Ammon's horn (tissue), 1 donor: ENCODE data around the gene TAF6.

Experiments used
- DNase-seq: peaks from one replicate; pipeline ENCODE4 v3.0.0-alpha.2; 2016; ENCODE audit warnings: low spot score

The TAF6 gene

GRCh38 chr7:100093498-100093897 lies 25.7 kb downstream of the TAF6 start:
- DNase-seq = no peak

DNA sequence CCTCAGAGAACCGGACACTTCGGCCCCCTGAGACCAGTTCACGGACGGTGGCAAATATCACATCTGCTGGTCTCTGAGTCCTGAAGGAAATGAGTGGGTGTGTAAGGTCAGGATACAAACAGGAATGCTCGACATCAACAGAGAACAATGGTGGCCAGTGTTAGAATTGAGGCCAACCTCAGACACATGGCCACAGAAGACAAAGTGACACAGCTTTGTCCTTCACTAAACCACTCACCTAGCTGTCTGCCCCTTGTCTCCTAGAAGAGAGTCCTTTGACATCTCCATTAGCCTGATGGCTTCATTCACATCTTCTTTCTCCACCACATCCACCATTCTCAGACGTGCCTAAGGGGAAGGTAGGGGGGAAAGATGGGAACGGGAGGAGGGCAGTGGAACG lies 26.1 kb downstream of the TAF6 start:
- DNase-seq = no peak

DNA sequence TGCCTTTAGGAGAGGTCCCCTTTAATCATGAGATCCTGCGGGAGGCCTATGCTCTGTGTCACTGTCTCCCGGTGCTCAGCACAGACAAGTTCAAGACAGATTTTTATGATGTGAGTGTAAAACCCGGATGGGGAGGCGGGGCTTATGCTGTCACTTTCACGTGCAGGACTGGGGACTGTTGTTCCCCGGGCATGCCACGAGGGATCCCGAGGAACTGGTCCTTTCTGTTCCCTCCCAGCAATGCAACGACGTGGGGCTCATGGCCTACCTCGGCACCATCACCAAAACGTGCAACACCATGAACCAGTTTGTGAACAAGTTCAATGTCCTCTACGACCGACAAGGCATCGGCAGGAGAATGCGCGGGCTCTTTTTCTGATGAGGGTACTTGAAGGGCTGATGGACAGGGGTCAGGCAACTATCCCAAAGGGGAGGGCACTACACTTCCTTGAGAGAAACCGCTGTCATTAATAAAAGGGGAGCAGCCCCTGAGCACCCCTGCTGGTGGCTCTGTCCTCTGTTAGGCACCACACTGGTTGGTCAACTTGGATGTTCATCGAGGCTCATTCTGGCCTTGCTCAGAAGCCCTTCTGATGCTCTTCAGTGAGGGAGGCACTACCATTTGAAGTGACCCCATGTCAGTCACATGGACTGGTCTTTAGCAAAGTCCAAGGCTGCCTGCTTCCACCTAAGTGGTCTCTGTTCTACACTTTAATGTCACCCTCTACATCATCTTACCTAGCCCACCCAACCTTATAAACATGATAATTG lies 27.6 kb downstream of the TAF6 start:
- no peak for DNase-seq

DNA sequence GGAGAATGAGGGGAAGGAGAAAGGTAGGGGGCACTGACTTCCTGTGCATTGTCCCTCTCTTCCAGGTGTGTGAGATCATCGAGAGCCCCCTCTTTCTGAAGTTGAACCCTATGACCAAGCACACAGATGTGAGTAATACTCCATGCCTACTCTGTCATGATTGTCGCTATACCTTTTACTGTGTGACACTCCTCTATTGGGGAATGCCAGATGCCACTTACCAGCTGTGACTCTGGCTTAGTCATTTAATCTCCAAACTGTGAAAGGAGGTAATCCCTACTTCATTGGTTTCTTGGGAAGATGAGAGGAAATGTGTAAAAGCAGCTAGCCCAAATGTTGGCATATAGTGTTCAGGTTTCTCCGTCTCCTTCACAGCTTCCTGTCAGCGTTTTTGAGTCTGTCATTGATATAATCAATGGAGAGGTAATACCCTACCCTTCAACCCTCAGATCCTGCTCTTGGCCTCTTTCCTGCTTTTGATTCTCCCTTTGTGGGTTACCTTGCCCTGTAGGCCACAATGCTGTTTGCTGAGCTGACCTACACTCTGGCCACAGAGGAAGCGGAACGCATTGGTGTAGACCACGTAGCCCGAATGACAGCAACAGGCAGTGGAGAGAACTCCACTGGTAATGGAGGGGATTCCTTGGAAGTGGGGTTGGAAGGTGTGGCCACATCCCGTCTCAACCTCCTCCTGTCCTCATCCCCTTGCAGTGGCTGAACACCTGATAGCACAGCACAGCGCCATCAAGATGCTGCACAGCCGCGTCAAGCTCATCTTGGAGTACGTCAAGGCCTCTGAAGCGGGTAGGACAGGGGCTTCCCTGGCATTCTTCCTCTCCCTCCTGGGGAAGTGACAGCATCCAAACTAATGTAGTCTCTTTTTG lies 28.4 kb downstream of the TAF6 start:
- no peak for DNase-seq

DNA sequence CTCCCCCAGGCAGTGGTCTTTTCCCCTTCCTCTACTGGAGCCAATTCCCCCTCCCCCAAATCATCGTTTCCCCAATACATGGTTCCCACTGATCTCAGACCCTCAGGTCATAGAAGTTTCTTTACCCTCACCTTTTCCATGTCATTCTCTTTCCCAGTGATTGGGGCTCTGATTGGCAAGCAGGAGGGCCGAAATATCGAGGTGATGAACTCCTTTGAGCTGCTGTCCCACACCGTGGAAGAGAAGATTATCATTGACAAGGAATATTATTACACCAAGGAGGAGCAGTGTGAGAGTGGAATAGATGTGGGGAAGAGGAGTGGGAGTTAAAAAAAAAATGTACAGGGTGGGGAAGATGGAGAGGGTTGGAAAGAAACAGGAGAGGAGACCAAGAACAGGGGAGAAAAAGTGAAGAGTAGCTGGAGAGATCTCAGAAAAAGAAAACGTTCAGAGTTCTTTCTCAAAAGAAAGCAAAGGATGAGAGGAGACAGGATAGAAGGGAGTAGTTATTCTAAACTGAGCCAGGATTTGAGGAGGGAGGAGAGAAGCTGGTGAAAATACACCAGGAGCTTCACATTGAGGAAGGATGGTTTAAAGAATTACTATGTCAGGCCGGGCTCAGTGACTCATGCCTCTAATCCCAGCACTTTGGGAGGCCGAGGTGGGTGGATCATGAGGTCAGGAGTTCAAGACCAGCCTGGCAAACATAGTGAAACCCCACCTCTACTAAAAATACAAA lies 29.5 kb downstream of the TAF6 start:
- no peak for DNase-seq

DNA sequence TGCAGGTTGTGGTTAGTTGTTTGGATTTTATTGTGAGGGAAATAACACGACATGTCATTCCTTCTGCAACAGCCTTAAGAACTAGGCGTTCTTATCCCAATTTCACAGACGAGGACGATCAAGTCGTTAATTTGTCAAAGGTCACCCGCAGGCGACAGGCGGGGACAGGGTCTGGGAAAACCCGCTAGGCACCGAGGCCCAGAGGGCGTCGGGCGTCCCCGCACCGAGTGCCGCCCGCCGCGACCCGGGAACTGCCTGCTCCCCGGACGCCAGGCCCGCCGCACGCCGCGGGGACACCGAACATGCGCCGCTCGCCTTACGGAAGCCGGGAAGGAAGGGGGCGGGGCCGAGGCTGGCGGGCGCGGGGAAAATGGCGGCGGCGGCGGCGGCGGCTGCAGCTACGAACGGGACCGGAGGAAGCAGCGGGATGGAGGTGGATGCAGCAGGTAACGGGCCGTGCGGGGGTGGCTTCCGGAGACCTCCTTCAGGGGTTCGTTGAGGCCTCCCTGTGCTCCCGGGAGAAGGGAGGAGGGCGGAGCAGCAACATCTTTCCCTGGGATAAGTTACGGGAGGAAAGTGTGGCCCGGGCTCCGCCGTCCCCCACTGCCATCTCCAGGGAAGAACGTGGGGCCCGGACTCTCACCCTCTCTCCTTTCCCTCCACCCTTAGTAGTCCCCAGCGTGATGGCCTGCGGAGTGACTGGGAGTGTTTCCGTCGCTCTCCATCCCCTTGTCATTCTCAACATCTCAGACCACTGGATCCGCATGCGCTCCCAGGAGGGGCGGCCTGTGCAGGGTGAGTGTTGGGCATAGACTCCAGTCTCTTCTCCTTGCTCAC lies 30.3 kb downstream of the TAF6 start, which contains the start of gene COPS6:
Gene COPS6 (plus strand): TSS at position 349 of the 837 bp plus-strand sequence. CDS start 22 bp downstream, at position 371.
- DNase-seq = peak; percentile 79

GRCh38 chr7:100088095-100088620 lies 31.0 kb downstream of the TAF6 start:
- DNase-seq = no peak

GRCh38 chr7:100087055-100087750 lies 32.0 kb downstream of the TAF6 start:
- no peak for DNase-seq

GRCh38 chr7:100085515-100085914 lies 33.6 kb downstream of the TAF6 start:
- DNase-seq = no peak

- DNase-seq = no peak
Observed at GRCh38 chr7:100082978-100083377, 36.2 kb downstream of the TAF6 start.

DNA sequence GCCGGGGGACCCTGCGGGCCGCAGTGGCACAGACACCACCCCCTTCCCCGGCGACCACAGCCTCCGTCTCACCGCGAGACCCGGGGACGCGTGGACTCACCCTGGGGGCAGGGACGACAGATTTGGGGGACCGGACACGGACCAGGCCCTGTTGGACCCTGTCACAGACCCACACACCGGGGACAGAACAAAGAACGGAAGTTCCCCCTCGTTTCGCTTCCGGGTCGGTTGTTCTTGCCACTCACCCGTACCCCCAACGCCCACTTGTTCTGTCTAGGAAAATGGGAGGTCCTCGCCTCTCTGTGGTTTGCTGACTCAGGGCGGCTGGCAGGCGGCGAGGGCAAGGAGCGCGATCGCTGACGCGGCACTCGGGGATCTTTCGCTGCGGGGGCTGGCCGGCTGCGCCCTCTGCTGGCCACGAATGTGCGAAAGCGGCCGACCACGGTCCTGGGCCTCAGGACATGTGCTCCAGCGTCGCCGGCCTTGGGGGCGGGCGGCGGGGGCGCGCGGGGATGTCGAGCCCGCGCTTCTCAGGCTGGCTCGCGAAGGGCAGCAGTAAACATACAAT lies 37.5 kb downstream of the TAF6 start, which contains the start of gene ZNF3:
Gene ZNF3 (minus strand): TSS at position 189 of the 568 bp plus-strand sequence. CDS start 4,366 bp downstream, outside the sequence.
- DNase-seq = peak; percentile 99

DNA sequence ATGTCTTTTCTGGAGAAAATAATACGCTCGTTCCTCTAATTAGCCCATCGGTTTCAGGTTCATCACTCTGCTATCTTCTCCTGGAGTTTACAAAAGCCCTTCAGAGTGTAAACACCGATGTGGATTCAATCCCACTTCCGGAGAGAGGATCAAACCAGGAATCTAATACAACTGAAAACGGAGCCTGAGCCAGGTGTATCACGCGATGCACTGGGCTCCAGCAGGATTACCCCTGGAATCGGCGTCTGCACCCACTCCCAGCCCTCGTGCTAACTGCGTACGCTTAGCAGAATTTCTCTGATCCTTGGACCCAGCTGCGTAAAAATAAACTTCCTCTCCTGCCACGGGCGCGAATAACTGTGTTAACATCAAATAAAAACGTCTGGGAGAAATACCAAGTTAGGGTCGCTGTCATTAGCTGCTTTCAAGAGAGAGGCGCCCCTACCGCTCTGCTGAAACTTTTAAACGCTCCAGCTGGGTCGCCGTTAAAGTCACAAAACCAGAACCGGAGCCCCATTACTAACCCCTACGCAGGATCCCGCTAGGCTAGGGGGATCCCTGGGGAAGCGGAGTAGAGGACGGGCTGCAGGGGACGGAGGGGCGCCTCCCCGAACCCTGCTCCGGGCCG lies 38.1 kb downstream of the TAF6 start:
- no peak for DNase-seq

- peak; percentile 86 for DNase-seq
Observed at GRCh38 chr7:100079024-100079560, 40.1 kb downstream of the TAF6 start.

GRCh38 chr7:100077205-100077604 lies 42.0 kb downstream of the TAF6 start:
- no peak for DNase-seq

- no peak for DNase-seq
Observed at GRCh38 chr7:100075418-100075817, 43.7 kb downstream of the TAF6 start.

DNA sequence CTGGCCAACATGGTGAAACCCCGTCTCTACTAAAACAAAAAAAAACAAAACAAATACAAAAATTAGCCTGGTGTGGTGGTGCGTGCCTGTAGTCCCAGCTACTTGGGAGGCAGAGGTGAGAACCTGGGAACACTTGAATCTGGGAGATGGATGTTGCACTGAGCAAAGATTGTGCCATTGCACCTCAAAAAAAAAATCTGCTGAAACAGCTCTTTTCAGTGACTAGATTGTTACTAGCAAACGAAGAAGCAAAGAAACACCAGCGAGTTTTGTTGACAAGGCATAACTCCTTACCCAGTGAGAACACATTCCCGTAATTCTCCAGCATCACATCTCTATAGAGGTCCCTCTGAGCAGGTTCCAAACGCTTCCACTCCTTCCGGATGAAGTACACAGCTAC lies 44.3 kb downstream of the TAF6 start:
- DNase-seq = no peak

GRCh38 chr7:100072462-100072861 lies 46.7 kb downstream of the TAF6 start:
- no peak for DNase-seq

DNA sequence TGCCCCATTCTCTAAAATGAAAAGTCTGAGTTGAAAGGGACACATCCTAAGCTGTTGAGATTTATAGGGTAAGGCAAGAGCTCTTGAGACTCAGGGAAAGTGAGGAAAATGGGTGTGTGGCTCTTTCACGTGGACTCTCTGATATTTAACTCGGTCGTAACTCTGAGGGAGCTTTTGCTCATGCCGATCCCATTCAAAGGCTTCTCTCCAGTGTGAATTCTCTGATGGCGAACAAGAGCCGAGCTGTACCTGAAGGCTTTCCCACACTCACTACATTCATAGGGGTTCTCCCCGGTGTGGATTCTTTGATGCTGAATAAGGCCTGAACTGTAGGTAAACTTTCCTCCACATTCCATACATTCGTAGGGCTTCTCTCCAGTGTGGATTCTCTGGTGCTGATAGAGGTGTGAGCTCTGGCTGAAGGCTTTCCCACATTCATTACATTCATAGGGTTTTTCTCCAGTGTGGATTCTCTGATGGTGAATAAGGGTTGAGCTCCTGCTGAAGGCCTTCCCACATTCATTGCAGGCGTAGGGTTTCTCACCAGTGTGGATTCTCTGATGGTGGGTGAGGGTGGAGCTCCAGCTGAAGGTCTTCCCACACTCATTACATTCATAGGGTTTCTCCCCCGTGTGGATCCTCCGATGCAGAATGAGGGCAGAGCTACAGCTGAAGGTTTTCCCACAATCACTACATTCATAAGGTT lies 48.0 kb downstream of the TAF6 start:
- no peak for DNase-seq

DNA sequence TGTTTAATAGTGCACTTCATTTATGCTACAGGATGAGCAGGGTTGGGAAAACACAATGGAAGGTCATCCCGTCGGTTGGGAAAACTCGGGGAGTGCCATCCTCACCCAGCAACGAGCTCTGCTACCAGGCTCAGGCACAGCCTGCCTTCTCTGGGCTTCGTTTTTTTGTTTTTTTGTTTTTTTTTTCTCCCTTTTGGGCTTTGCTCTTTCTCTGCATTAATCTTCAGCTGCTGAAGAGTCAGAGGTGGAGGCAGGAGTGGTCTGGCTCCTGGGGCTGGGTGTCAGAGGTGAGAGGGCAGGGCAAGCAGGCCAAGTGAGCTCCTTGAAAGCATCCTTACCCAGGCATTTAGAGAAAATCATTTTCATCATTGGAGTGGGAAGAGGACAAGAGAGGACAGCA lies 49.2 kb downstream of the TAF6 start:
- DNase-seq = no peak
